Measurements from ENCODE around the gene HRCT1.
A peak's percentile ranks its signal among the peaks of the same experiment; 100 is the strongest.
"Not testable (repeated sequence)": the region's sequence is repeated elsewhere in the genome, so short reads cannot be mapped to it uniquely, and the experiment has no call there.

Gene HRCT1

GRCh38 chr9:35896570-35896969 is 9.4 kb upstream of the HRCT1 start:
- DNase-seq (ENCODE audit: low spot score), result no peak

GRCh38 chr9:35897376-35898099 is 8.5 kb upstream of the HRCT1 start:
- not testable (repeated sequence) for DNase-seq (ENCODE audit: low spot score)

GRCh38 chr9:35898337-35898736 is 7.7 kb upstream of the HRCT1 start:
- DNase-seq (ENCODE audit: low spot score), result no peak

GRCh38 chr9:35899021-35899420 is 7.0 kb upstream of the HRCT1 start:
- DNase-seq (ENCODE audit: low spot score), result no peak

- peak; percentile 83 for DNase-seq (ENCODE audit: low spot score)
These were observed 3.0 kb upstream of the HRCT1 start for GRCh38 chr9:35903049-35903448.

- no peak for DNase-seq (ENCODE audit: low spot score)
These were observed 1.7 kb upstream of the HRCT1 start for GRCh38 chr9:35904338-35904737.

GRCh38 chr9:35905051-35905781 is 786 bp upstream of the HRCT1 start:
- DNase-seq (ENCODE audit: low spot score), result no peak

GRCh38 chr9:35906923-35907699 is 1.1 kb downstream of the HRCT1 start:
- peak; percentile 35 for DNase-seq (ENCODE audit: low spot score)

- DNase-seq (ENCODE audit: low spot score), result peak; percentile 74
These were observed 1.9 kb downstream of the HRCT1 start for GRCh38 chr9:35907711-35908503.

- peak; percentile 94 for DNase-seq (ENCODE audit: low spot score)
These were observed 2.6 kb downstream of the HRCT1 start for GRCh38 chr9:35908504-35909125.

- no peak for DNase-seq (ENCODE audit: low spot score)
These were observed 3.3 kb downstream of the HRCT1 start, which contains the start of gene SPAAR for GRCh38 chr9:35909274-35909673. SPAAR (plus strand) TSS chr9:35909490; CDS start chr9:35910464, 974 bp downstream.

- DNase-seq (ENCODE audit: low spot score), result no peak
These were observed 3.9 kb downstream of the HRCT1 start for GRCh38 chr9:35909687-35910612.

GRCh38 chr9:35910613-35911359 is 4.8 kb downstream of the HRCT1 start:
- peak; percentile 59 for DNase-seq (ENCODE audit: low spot score)

- no peak for DNase-seq (ENCODE audit: low spot score)
These were observed 5.7 kb downstream of the HRCT1 start for GRCh38 chr9:35911690-35912089.

- no peak for DNase-seq (ENCODE audit: low spot score)
These were observed 6.9 kb downstream of the HRCT1 start for GRCh38 chr9:35912791-35913400.

GRCh38 chr9:35913429-35913828 is 7.4 kb downstream of the HRCT1 start:
- DNase-seq (ENCODE audit: low spot score), result not testable (repeated sequence)

GRCh38 chr9:35914301-35914807 is 8.4 kb downstream of the HRCT1 start:
- DNase-seq (ENCODE audit: low spot score), result peak; percentile 33

GRCh38 chr9:35915681-35916294 is 9.8 kb downstream of the HRCT1 start:
- no peak for DNase-seq (ENCODE audit: low spot score)

All from cerebellar cortex (tissue), 1 donor.